ENCODE measurements around the gene MRI1.
"Not testable (repeated sequence)": the region's sequence is repeated elsewhere in the genome, so short reads cannot be mapped to it uniquely, and the experiment has no call there.

MRI1 gene

DNA sequence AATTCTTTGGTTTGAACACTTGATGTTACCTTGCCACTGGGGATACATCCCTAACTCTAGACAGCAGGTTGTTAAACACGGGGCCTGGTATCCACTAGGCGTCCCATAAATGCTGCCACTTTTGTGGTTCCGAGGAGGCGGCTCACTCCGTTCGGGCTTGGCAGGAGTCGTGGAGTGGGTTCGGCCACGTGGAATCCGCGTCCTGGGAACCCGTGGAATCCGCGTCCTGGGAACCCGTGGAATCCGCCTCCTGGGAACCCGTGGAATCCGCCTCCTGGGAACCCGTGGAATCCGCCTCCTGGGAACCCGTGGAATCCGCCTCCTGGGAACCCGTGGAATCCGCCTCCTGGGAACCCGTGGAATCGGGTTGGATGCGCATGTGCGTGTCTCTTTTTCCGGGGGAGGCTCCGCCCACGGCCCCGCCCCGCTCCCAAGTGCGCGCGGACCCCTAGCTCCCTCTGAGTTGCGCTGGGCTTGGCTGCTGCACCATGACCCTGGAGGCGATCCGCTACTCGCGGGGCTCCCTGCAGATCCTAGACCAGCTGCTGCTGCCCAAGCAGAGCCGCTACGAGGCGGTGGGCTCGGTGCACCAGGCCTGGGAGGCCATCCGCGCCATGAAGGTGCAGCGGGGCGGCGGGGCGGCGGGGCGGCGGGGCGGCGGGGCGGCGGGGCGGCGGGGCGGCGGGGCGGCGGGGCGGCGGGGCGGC, at the start of gene MRI1:
TSS of gene MRI1 (plus strand) at position 422 of the 707 bp plus-strand sequence. CDS start at position 489, 67 bp downstream.
- DNase-seq: no peak

GRCh38 chr19:13717194-13717643, 47.1 kb upstream of the MRI1 start:
- DNase-seq: no peak

DNA sequence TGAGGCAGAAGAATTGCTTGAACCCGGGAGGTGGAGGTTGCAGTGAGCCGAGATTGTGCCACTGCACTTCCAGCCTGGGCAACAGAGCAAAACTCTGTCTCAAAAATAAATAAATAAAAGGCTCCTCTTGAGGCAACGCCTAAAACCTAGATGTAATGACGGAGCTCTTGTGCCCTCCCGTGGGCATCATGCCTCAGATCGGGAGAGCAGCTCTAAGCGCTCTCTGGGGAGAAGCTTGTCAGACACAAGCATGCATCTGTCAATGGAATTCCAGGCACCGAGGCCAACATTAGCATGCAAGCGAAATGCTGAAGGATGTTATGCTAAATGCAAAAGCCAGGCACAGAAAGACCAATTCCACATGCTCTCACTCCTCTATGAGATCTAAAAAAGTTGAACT, 45.6 kb upstream of the MRI1 start:
- peak; percentile 67 for DNase-seq

DNA sequence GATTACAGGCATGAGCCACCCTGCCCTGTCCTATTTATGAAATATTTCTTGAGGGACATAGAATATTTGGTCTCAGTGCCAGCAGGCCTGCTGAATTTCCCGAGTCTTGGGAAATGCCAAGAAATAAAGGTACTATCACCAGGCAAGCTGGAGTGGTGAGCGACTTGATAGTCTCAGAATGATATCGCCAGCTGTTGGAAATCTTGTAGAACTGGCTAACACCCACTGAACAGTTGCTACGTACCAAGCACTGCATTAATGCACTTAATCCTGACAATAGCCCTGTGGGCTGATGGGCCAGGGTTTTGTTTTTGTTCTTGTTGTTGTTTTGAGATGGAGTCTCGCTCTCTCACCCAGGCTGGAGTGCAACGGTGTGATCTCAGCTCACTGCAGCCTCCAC, 42.2 kb upstream of the MRI1 start:
- DNase-seq: no peak

DNA sequence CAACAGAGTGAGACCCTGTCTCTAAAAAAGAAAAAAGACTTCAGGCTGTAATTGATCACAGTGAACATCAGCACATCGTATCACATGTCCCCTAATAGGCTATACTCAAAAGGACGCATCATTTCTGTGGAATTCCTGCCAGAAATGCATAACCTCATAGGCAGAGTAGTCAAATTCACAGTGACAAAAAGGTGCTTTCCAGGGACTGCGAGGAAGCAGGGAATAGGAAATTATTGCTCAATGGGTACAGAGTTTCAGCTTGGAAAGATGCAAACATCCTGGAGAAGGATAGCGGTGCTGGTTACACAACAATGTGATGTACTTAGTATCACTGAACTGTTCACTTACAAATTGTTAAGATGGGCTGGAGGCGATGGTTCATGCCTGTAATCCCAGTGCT, 41.1 kb upstream of the MRI1 start:
- no peak for DNase-seq

GRCh38 chr19:13726323-13726722, 38.0 kb upstream of the MRI1 start:
- no peak for DNase-seq

GRCh38 chr19:13727798-13728197, 36.5 kb upstream of the MRI1 start:
- DNase-seq: no peak

DNA sequence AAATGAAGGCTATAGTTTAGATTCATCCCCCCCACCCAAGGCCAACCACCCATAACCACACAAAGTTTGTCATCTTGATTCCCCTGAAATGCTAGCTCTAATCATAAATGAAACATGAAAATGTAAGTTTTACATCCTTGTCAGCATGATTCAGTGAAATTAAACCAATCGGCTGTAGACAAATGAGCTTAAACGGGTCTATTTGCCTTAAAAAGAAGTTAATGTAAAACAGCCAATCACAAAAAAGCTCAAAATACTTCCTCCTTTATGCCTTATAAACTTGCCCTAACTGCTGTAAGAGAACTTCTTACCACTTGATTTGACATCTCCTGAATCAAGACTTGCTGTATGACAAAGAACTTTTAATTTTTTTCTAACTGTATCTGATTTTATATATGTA, 34.5 kb upstream of the MRI1 start:
- DNase-seq: no peak

DNA sequence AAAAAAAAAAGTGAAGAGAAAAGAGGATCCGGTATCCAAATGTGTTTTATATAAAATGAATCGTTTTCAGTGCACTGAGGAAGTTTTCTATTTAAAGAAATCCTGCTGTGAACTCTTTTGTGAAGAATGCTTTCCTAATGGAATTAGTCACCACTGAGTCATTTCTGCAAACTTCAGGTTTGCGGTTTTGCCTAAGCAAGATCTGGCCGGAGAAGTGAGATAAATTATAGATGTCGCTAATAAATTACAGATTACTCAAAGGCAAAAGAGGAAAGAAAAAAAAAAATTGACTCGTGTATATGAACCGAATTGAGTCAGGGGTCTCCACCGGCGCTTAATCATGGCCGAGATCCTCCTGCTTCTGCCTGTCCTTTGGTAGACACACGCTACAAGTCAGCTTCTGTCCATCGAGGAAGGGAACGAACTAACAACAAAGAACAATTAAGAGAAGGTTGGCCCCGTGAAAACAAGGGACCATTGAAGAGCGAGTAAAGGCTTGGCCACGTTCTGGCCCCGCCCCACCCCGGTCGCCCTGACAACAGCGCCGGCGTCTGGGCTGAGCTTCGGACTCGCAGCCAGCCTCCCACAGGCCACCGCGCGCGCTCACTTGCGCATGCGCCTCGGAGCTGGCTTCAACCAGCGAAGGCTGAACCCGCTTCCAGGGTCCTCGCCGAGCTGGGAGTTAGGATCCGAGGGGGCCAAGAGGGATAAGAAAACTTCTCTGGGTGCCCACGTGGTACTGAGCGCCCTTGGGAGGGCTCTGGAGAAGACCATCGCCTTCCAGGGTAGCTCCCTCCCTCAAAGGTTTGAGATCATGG, 33.0 kb upstream of the MRI1 start:
- DNase-seq: peak; percentile 94

GRCh38 chr19:13732337-13732736, 32.0 kb upstream of the MRI1 start:
- DNase-seq: no peak

DNA sequence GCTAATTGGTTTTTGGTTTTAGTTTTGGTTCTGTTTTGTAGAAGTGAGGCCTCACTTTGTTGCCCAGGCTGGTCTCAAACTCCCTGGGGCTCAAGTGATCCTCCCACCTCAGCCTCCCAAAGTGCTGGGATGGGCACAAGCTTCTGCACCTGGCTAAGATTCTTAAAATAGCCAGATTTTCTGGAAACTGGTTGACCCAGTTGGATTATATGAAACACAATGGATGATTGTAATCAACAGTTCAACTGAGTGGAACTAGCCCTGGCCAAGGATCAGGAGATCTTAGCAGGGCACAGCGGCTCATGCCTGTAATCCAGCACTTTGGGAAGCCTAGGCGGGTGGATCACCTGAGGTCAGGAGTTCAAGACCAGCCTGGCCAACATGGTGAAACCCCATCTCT, 29.6 kb upstream of the MRI1 start:
- no peak for DNase-seq

DNA sequence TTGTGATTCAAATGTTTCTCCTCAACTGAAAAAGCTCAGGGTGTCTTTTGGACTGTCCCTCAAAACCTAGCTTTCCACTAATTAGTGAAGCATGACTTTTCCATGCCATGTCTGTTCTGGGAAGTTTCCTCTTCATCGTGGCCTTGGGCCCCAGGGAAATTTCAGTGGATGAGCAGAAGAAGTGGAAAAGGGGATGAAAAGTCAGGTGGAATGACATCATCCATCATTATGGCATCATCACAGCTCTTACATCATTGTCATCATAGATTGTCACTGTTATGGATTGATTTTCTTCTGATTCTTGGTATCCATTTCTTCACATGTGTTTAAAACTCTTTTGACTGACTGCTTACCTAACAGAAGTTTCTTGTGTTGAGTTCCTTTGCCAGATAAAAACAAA, 26.2 kb upstream of the MRI1 start:
- no peak for DNase-seq

- no peak for DNase-seq
These were observed 22.4 kb upstream of the MRI1 start for GRCh38 chr19:13741893-13742292.

DNA sequence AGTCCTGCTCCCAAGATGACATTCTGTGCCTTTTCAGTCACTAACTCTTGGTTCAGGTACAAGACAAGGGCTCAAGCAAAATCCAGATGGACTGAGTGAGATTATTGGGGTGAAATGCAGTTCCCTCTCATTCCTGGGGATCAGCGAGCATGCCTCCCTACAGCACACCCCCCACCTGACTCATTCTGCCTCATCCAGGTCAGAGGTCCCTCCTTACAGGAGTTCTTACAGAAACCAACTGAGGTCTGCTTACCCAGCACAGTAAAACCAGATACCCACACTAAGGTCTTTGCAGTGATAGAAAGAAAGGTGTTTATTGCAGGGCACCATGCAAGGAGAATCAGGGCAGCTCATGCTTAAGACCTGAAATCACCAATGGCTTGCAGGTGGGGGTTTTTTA, 21.6 kb upstream of the MRI1 start:
- no peak for DNase-seq

DNA sequence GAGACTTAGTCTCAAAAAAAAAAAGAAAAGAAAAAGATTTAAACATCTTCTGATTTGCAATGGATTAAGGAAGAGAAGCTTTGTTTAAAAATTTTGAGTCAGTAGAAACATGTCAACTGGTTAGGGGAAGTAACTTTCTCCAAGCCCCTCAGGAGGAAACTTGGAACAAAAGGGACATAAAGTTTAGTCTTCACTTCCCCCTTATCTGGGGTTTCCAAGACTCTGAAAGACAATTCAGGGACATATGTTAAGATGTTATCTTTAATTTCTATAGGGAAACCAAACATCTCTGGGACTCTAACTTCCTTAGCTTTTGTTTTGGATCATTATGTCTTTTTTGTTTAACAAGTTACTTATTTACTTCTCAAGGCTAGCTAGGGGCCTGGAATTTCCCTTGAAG, 20.1 kb upstream of the MRI1 start:
- no peak for DNase-seq

DNA sequence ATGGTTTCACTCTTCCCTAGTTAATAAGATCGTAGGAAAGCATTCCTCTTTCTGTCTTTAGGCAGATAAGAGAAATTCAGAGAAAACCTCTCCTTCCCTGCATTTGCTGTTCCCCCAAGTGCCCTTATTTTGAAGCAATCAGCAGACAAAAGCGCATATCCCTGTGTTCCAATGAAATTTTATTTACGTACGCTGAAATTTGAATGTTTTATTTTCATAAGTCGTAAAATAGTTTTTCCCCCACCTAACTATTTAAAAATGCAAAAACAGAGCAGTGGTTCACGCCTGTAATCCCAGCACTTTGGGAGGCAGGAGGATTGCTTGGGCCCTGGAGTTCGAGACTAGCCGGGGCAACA, 17.2 kb upstream of the MRI1 start:
- DNase-seq: no peak

GRCh38 chr19:13748169-13748828, 16.0 kb upstream of the MRI1 start:
- no peak for DNase-seq

DNA sequence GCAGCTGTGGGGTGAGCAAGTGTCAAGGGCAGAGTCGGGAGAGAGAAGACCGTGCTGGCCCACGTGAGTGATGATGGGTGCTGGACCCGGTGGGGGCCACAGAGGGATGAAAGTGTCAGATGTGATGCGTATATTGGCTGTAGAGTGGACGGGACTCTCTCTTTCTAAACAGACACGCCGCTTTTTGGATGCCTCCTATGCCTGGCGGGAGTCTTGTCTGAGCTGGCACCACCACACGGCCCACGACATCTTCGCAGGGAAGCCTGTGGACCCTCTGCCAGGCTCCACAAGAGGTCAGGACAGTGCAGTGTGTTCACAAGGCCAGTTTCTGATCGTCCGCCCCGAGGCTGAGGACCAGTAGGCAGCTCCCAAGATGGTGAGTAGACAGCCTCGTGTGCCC, 12.9 kb upstream of the MRI1 start:
- no peak for DNase-seq

- DNase-seq: not testable (repeated sequence)
These were observed 10.7 kb upstream of the MRI1 start for GRCh38 chr19:13753622-13754021.

GRCh38 chr19:13756210-13756609, 8.1 kb upstream of the MRI1 start:
- DNase-seq: no peak

- DNase-seq: no peak
These were observed 6.2 kb upstream of the MRI1 start for GRCh38 chr19:13757805-13758772.

GRCh38 chr19:13758795-13759194, 5.5 kb upstream of the MRI1 start:
- no peak for DNase-seq

- DNase-seq: no peak
These were observed 2.9 kb upstream of the MRI1 start for GRCh38 chr19:13761423-13761822.

Data from NCI-H1417 treated with DMSO at 0.1 percent for 48 hours (cell line).